Measurements from ENCODE around the gene PHETA2. TPM values are rescaled to one million over a fixed set of nuclear protein-coding genes. Genes with fewer than 3 reads are reported as not detected.

Gene PHETA2, protein sequence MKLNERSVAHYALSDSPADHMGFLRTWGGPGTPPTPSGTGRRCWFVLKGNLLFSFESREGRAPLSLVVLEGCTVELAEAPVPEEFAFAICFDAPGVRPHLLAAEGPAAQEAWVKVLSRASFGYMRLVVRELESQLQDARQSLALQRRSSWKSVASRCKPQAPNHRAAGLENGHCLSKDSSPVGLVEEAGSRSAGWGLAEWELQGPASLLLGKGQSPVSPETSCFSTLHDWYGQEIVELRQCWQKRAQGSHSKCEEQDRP
- 12.8 TPM for total RNA-seq
- long read RNA-seq, transcript PHETA2-201 (3 exons, 2,335 nt), result major isoform, 40 of 52 reads
- long read RNA-seq, partial matches to known transcripts, result 4 of 52 reads
- long read RNA-seq, other reads (novel, unspliced or antisense), result 7 of 52 reads

DNA sequence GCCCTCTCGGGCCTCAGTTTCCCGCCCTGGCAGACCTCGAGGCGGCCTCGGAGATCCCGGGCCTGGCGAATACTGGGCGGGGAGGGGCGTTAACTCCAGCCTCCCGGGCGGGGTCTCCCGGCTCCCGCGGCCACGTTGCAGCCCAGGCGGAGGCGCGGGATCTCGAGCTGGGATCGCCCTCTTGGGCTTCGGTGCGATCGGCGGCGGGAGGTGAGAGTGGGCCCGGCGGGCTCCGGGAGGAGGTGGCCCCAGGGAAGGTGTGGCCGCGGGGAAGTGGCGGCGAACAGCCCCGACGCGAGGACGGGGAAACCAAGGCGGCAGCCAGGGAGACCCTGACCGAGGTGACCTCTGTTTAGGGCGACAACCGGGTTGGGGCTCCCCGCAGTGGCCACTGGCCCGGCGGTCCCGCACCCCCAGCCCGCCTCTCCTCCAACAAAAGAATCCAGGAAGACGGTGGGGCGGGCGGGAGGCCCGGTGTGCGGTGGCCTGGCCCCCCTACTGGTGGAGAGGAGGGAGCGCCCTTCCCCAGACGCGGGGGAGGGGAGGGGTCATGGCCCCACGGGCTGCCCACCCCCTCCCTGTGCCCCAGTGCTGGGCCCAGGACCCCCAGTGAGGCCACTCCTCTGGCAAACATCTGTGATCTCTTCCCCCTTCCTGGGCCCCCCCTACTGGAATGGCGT is at the start of gene PHETA2:
Gene PHETA2 (plus strand): TSS at position 117 of the 680 bp plus-strand sequence. CDS start 3,046 bp downstream, outside the sequence.
- H3K4me1 ChIP-seq, result peaks cover 55% of the 10 kb centered on the region
- H3K36me3 ChIP-seq, result peaks cover 20% of the 10 kb centered on the region
- TF ChIP-seq, protein P1, sequence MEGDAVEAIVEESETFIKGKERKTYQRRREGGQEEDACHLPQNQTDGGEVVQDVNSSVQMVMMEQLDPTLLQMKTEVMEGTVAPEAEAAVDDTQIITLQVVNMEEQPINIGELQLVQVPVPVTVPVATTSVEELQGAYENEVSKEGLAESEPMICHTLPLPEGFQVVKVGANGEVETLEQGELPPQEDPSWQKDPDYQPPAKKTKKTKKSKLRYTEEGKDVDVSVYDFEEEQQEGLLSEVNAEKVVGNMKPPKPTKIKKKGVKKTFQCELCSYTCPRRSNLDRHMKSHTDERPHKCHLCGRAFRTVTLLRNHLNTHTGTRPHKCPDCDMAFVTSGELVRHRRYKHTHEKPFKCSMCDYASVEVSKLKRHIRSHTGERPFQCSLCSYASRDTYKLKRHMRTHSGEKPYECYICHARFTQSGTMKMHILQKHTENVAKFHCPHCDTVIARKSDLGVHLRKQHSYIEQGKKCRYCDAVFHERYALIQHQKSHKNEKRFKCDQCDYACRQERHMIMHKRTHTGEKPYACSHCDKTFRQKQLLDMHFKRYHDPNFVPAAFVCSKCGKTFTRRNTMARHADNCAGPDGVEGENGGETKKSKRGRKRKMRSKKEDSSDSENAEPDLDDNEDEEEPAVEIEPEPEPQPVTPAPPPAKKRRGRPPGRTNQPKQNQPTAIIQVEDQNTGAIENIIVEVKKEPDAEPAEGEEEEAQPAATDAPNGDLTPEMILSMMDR (IDR thresholded peaks at IDR 0.05), result peak; percentile 55
- H3K4me3 ChIP-seq, result peak within 1 kb of the TSS; percentile 73
- H3K27me3 ChIP-seq (ENCODE audit: low read depth), result no peaks in the 10 kb centered on the region
- peak within 1 kb of the TSS; percentile 96 for H3K27ac ChIP-seq
- peak; percentile 77 for DNase-seq
- intact Hi-C loops (cut with DNase I), result no loop called here
- H3K9me3 ChIP-seq, result no peaks in the 10 kb centered on the region
- peak; percentile 4 to 9 for ATAC-seq

DNA sequence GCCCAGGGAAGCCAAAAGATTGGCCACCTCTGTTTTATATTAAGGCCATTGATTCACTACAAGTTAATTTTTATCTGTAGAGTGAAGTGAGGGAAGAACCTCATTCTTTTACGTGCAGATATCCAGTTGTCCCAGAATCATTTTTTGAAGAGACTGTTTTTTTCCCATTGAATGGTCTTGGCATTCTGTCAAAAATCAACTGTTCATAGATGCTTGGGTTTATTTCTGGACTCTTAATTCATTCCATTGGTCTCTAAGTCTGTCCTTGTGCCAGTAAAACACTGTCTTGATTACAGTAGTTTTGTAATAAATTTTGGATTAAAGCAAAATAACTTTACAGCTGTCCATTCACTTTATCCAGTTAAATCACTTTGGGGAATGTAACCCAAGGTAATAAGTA is 48.6 kb upstream of the PHETA2 start:
- Histone ChIP-seq H3K36me3 (no peaks in the 10 kb centered on the region), H3K9me3 (no peaks in the 10 kb centered on the region), H3K4me1 (no peaks in the 10 kb centered on the region), H3K27me3 (ENCODE audit: low read depth) (no peaks in the 10 kb centered on the region), H3K27ac (no peak overlapping the region), H3K4me3 (no peak overlapping the region)
- TF ChIP-seq, protein P1 (IDR thresholded peaks at IDR 0.05), result no peak
- ATAC-seq (no peak), DNase-seq (no peak)
- intact Hi-C loops (cut with DNase I), result no loop called here

DNA sequence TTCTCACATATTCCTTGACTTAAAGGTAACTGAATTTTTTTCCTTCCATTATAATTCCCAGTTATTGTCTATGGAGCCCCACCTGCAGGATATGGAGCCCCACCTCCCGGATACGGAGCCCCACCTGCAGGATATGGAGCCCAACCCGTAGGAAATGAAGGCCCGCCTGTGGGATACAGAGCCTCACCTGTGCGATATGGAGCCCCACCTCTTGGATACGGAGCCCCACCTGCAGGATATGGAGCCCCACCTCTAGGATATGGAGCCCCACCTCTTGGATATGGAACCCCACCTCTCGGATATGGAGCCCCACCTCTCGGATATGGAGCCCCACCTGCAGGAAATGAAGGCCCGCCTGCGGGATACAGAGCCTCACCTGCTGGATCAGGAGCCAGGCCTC is 47.3 kb upstream of the PHETA2 start:
- H3K4me1 ChIP-seq, result no peaks in the 10 kb centered on the region
- no peak overlapping the region for H3K27ac ChIP-seq
- H3K36me3 ChIP-seq, result no peaks in the 10 kb centered on the region
- no peaks in the 10 kb centered on the region for H3K9me3 ChIP-seq
- intact Hi-C loops (cut with DNase I), result no loop called here
- H3K4me3 ChIP-seq, result no peak overlapping the region
- TF ChIP-seq, protein P1 (IDR thresholded peaks at IDR 0.05), result no peak
- no peak for DNase-seq
- ATAC-seq, result no peak
- no peaks in the 10 kb centered on the region for H3K27me3 ChIP-seq (ENCODE audit: low read depth)

- Histone ChIP-seq H3K9me3 (no peaks in the 10 kb centered on the region), H3K36me3 (no peaks in the 10 kb centered on the region), H3K27me3 (ENCODE audit: low read depth) (no peaks in the 10 kb centered on the region), H3K4me1 (no peaks in the 10 kb centered on the region), H3K4me3 (no peak overlapping the region), H3K27ac (no peak overlapping the region)
- no peak for DNase-seq
- TF ChIP-seq, protein P1 (IDR thresholded peaks at IDR 0.05), result no peak
- ATAC-seq, result no peak
- intact Hi-C loops (cut with DNase I), result no loop called here
Observed at GRCh38 chr22:42033263-42034181, 40.5 kb upstream of the PHETA2 start.

- DNase-seq (no peak), ATAC-seq (no peak)
- no peaks in the 10 kb centered on the region for H3K27me3 ChIP-seq (ENCODE audit: low read depth)
- H3K9me3 ChIP-seq, result no peaks in the 10 kb centered on the region
- TF ChIP-seq, protein P1 (IDR thresholded peaks at IDR 0.05), result no peak
- H3K4me3 ChIP-seq, result no peak overlapping the region
- H3K4me1 ChIP-seq, result no peaks in the 10 kb centered on the region
- H3K36me3 ChIP-seq, result no peaks in the 10 kb centered on the region
- H3K27ac ChIP-seq, result no peak overlapping the region
- intact Hi-C loops (cut with DNase I), result no loop called here
Observed at GRCh38 chr22:42035256-42035655, 38.8 kb upstream of the PHETA2 start.

All from lower lobe of right lung (tissue), 2 donors.